ENCODE data around the gene ZNF440.

GRCh38 chr19:11766597-11767591, 47.2 kb upstream of the ZNF440 start, which contains the start of gene ZNF441:
- TF ChIP-seq CTCF (conservative IDR thresholded peaks at IDR 0.05; ENCODE audit: low read depth, low read length) (no peak), EZH2 (IDR thresholded peaks at IDR 0.05; ENCODE audit: low read length, unreplicated experiment) (no peak)

All from PC-3 (cell line).